GM18517 (cell line): Measurements from ENCODE around the gene HPSE2.
"Not testable (repeated sequence)": the region's sequence is repeated elsewhere in the genome, so short reads cannot be mapped to it uniquely, and the experiment has no call there.

ENCODE experiments used
- ATAC-seq: cut with Tn5 transposase; IDR thresholded peaks from one replicate; pipeline ENCODE4 v1.9.1; 2021; ENCODE audit warnings: mild to moderate bottlenecking, moderate library complexity; ENCODE audit not compliant: unreplicated experiment

HPSE2 gene

DNA sequence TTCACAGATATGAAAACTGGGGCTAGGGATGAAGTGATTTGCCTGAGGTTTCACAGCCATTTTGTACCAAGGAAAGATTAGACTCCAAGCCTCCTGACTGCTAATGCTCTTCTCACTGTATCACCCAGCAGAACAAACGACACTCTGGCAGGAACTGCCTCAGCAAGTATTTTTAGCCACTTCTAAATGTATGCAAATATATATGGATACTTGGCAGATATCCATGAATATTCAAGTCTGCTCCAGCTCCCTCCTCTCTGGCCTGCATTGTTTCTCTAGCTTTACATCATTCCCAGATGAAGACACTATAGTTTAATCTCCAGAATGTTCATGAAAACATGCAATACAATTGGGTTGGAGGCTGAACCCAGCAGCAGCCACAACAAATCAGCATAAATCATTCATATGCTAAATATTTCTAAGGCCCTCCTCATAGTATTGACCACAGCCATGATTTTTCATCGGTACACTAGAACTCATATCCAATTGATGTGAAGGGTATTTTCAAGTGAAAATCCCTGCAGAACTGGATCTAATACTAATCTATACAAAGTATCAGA is 65.5 kb downstream of the HPSE2 start:
- ATAC-seq, result no peak

- no peak for ATAC-seq
Observed at GRCh38 chr10:99161165-99161564, 74.5 kb downstream of the HPSE2 start.

- ATAC-seq, result no peak
Observed at GRCh38 chr10:99143651-99144050, 92.0 kb downstream of the HPSE2 start.

- no peak for ATAC-seq
Observed at GRCh38 chr10:99143011-99143410, 92.6 kb downstream of the HPSE2 start.

DNA sequence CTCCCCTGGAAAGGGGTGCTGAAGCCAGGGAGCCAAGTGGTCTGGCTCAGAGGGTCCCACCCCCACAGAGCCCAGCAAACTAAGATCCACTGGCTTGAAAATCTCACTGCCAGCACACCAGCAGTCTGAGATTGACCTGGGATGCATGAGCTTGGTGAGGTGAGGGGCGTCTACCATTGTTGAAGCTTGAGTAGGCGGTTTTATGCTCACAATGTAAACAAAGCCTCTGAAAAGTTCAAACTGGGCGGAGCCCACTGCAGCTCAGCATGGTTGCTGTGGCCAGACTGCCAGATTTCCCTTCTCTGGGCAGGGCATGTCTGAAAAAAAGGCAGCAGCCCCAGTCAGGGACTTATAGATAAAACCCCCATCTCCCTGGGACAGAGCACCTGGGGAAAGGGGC is 102.8 kb downstream of the HPSE2 start:
- ATAC-seq, result not testable (repeated sequence)

DNA sequence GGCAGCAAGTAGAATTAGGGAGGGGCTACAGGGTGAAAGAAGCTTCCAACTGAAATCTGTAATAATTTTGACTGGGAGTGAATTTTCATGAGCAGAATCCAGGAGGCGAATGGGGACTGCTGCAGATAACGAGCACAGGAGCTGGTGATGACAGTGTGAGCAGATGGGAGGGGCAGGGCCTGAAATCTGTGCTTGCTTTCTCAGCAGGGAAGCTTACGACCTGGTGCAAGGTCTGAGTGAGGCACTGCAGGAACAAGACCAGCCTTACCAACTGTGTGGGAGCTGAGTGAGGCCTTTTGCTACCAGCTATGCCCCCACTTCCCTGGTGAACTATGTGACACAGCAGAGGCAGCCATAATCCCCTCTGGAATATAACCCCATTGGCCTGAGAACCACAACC is 109.8 kb downstream of the HPSE2 start:
- ATAC-seq, result no peak

- no peak for ATAC-seq
Observed at GRCh38 chr10:99124376-99124775, 111.3 kb downstream of the HPSE2 start.

- ATAC-seq, result no peak
Observed at GRCh38 chr10:99123851-99124250, 111.8 kb downstream of the HPSE2 start.

DNA sequence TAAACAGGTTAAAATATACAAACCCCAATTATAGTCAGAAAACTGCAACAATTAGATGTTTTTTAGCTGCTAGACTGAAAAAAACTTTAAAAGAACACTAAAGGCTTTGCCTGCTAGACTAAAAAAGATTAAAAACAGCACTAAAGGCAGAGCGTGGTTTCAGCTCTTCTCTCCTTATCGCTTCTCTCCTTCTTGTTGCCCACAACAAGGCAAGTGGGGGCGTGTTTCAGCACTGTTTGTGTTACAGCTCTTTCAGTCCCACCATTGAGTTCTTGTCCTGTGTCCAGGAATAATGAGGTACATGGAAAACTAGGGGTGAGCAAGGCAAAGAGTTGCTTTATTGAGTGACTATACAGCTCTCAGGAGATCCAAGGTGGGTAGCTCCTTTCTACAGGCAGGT is 112.3 kb downstream of the HPSE2 start:
- ATAC-seq, result no peak

GRCh38 chr10:99119258-99119748 is 116.3 kb downstream of the HPSE2 start:
- ATAC-seq, result no peak

DNA sequence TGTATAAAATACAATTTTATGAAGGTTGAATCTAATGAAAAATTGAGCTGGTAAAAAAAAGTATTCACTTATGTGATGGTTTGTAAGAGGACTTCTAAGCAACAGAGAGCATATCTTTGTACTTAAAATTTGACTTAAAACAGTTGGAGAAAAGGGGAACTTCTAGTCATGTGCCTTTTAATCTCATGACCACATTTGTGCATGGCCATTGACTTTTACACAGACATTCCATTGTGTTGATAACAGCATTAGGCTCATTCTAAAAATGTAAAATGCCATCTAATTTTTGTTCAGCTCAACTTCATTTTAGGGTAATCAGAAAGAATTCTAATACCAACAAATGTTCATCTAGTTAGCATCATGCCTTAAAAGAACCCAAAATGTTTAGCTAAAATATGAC is 119.9 kb downstream of the HPSE2 start:
- no peak for ATAC-seq

GRCh38 chr10:99085358-99085757 is 150.3 kb downstream of the HPSE2 start:
- no peak for ATAC-seq

- no peak for ATAC-seq
Observed at GRCh38 chr10:99084161-99084560, 151.5 kb downstream of the HPSE2 start.

DNA sequence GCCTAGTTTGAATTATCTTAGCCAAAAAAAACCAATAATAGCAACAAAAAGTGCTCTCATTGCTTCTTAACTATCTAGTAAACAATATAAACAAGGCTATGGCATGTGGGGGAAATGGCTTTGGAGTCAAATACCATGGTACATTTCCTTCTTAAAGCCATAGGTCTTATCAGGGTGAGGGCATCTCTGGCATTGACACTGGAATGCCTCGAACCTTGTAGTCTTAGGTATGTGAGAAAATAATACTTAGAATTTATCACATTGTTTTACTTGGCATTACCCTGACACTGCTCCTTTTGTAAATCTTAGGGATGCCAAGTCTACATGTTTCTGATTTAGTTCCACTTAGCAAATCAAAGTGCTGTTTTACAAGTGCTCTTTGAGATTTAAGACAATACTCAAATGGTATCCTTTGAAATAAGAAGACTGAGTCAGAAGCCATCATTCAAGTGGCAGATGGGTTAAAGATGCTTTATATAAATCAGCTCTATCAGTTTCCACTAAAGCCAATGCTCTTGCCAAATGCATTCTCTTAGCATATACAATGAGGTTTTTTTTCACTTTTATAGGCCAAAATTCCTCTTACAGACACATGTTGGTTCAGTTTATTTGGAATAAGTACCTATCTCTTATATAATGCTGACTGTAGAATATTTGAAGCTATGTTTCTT is 155.2 kb downstream of the HPSE2 start:
- no peak for ATAC-seq

DNA sequence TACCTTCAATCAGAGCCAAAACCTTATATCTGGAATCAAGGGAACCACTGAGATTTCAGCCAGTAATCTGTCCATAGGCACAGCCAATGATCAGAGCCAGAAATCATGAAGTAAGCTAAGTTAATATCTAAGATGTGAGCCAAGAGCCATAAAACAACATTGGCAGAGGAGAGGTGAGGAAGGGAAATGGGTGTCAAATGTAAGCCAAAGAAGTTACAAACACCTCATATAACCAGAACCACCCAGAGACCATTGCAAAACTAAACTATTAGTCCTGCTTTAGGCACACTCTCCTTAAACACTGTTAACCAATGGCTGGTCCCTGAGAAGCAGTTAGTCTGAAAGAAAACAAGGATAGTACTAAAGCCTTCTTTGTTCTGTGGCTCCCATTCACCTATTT is 173.1 kb downstream of the HPSE2 start:
- no peak for ATAC-seq

DNA sequence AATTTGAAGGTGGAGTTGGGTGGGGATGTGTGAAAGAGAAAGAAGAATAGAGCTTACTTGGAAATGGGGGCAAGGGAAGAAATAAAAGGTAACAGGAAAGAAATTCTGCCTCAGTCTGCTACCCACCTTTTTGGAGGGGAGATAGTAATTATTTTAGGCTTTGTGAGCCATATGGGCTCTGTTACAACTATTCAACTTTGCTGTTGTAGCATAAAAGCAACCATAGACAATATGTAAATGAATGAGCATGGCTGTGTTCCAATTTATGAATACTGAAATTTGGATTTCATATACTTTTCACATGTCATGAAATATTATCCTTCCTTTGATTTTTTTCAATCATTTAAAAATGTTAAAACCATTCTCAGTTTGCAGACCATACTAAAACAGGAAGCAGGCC is 176.9 kb downstream of the HPSE2 start:
- ATAC-seq, result no peak

- no peak for ATAC-seq
Observed at GRCh38 chr10:99057936-99058690, 177.5 kb downstream of the HPSE2 start.

DNA sequence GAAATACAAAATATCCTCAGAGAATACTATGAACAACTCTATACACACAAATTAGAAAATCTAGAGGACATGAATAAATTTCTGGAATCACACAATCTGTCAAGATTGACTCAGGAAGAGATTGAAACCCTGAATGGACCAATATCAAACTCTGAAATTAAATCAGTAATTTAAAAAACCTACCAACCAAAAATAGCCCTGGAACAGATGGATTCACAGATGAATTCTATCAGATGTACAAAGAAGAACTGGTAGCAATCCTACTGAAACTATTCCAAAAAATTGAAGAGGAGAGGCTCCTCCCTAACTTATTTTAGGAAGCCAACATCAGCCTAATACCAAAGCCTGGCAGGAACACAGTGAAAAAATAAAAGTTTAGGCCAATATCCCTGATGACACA is 190.0 kb downstream of the HPSE2 start:
- ATAC-seq, result no peak

GRCh38 chr10:99042051-99042771 is 193.4 kb downstream of the HPSE2 start:
- no peak for ATAC-seq

DNA sequence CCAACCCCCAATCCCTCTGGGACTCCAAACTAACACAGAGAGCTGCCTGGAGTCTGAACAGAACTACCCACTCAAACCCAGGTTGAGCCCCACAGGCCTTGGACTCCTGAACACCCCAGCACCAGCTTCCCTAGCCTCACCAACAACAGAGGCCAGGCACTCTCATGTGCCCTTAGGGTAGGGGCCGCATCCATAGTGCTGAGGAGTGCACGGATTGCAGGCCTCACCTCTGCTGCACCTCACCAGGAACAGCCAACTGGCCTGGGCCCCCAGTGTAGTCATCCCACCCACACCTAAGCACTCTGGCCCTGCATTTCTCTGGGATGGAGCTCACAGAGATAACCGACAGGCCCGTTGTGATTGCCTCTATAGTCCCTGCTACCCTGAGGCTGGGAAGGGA is 194.2 kb downstream of the HPSE2 start:
- ATAC-seq, result no peak

- no peak for ATAC-seq
Observed at GRCh38 chr10:99013885-99014284, 221.8 kb downstream of the HPSE2 start.
